Left ventricle myocardium superior (tissue), 1 donor: ENCODE data around the gene JDP2. TPM values are rescaled to one million over a fixed set of nuclear protein-coding genes. Genes with fewer than 3 reads are reported as not detected.
"Not testable (repeated sequence)": the region's sequence is repeated elsewhere in the genome, so short reads cannot be mapped to it uniquely, and the experiment has no call there.

Experiments
- ATAC-seq: fragments of 200-7000 bp; cut with Tn5 transposase; one replicate; pipeline ENCODE4 v1.9.1; 2020; ENCODE audit warnings: mild to moderate bottlenecking, moderate library complexity
- DNase-seq: peaks from one replicate; pipeline ENCODE4 v3.0.0-alpha.2; 2020
- intact Hi-C: fragments of 100-400 bp; cut with micrococcal nuclease; formaldehyde crosslinking; loops from one replicate; pipeline ENCODE4 v1.11.0; 2022
- total RNA-seq: library from RNA; stranded (reverse); fragmentation: NEBNext Ultra II Directional; extraction: Animal tissue kit (Norgen Biotek cat#: 25700); gene quantifications from one replicate; pipeline ENCODE4 v1.2.1, GENCODE V29; 2021
- donor health status: DM: no; HTN: yes; CAD: no; lungs with severe emphysema.

The JDP2 gene
- total RNA-seq, 1 donor from 2014 or later = 24.7 TPM

DNA sequence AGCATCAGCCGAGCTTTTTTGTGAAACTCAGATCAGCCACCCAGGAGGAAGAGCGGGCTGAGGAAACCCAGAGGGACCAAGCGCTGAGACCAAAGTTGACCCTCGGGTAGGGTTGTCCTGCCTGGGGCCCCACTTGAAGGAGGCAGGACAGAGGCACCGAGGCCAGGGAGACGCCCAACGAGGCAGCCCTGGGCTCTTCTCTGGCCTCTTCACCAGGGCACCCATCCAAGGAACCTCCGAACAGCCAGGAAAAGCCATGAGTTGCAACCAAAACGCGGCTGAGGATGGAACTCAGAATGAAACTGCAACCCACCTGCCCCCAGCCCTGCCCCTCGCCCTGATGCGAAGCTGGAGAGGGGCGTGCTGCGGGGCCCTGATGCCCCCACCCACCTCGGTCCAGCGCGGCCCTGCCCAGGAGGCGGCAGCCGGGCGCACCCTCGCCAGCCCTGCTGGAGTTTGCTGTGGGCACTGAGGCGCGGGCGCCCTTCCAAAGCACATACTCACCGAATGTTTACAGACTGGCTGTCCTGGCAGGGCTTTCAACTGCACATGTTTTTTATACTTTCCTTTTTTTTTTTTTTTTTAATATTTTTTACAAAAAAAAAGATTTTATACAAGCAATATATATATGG lies 41.9 kb downstream of the JDP2 start:
- intact Hi-C loops = no loop called here
- DNase-seq = no peak
- ATAC-seq = peak; percentile 10

DNA sequence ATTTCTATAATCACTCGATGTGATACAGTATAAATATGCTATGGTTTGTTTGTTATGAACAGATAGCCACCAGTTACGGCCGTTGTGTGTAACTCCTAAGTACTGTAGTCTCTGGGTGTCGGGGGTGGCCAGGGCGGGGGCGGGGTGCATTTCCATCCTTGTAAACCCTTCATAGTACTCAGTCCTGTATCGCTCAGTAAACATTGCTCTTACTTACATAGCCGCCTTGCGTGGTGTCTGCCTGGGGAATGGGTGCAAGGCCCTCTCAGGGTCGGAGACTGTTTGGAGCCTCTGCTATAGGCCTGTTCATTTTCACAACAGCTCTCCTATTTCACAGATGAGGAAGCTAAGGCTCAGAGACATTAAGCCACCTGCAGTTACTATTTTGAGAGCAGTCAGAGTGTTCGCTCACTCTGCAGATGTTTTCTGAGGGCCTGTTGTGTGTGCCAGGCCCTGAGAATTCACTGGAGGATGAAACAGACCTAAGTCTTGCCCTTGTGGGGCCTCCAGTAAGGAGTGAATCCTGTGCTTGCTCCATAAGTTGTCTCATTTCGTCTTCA lies 42.5 kb downstream of the JDP2 start:
- ATAC-seq = no peak
- DNase-seq = no peak
- intact Hi-C loops = no loop called here

DNA sequence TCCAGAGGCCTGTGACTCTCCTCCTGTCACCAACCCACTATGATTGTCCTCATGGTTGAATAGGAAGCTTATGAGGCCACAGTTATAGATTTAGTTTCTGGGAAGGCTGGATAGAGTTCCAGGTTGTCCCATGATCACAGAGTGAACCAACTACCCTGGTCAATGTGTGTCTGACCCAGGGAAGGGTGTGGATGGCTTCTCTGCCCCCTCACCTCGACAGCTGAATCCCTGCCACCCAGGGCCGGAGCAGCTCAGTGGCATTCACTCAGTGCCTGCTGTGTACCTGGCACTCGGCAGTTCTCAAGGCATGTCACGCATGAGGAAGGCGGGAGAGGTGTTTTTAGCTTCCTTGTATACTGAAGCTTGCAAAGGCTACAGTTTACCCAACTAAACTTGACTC lies 43.2 kb downstream of the JDP2 start:
- intact Hi-C loops = no loop called here
- no peak for ATAC-seq
- no peak for DNase-seq

DNA sequence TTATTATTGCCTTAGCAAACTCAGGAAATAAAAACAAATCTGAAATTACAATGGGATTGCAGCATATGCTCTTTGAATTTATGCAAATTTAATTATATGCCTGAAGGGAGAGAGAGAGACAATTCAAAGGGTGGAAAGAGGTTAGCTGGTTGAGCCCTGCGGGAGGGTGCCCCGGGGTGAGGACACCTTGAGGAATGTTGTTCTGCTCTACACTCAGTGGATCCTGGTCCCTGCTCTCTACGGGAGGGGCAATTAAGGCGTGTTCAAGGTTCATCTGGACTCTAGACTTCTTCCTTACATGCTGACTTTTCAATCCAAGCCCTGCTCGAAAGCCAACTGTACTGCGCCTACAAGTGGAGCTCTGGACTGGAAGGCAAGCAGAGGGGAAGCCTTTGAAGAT lies 46.3 kb downstream of the JDP2 start:
- DNase-seq, ATAC-seq, intact Hi-C loops: not testable (repeated sequence)

DNA sequence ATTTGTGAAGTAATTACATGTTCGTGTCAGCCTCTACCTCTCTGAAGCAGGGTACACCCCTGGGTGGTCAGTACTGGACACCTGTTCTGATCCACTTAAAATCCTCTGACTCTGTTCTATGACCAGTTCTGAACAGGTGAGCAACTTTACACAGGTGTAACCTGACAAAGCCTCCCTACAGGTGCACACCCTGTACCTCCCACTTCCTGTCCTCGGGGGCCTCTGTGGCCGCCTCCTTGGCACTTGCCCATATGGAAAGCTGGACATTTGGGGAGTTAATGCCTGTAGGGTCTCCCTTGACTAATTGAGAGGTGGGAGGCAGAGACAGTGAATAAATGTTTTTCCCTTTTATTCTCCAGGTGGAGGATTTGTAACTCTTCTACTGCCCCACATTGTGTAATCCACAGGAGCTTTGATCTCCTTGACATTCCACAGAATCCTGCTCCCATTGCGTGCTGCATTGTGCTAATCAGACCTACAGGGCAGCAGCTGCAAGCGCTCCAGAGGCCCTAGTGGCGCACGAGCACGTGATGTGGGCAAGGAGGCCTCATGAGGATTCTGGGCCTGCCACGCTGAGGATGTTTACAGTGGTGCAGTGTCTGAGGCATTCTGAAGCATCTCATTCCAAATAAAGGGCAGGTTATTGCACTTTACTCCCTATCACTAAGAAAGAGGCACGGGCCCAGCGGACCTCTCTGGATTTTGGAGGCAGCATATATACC lies 48.6 kb downstream of the JDP2 start:
- ATAC-seq (peak; percentile 74), DNase-seq (no peak)
- intact Hi-C loops = no loop called here

DNA sequence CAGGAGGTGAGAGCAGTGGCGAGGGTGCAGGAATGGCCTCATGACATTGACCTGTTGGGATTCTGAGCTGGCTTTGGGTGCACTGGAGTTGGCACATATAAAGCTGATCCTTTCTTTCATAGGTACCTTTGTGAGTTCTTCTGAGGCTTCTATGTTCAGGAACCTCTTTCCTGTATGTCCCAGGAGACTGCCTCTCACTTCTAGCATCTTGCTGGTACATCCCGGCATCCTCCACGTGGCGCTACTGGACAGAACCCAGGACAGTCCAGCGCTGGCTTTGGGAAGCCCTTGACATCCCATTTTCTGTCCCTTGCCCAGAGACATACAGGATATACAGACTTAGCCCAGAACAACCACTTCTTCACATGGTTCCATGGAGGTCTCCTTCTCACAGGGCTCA lies 50.1 kb downstream of the JDP2 start:
- ATAC-seq (no peak), DNase-seq (no peak)
- intact Hi-C loops = no loop called here

DNA sequence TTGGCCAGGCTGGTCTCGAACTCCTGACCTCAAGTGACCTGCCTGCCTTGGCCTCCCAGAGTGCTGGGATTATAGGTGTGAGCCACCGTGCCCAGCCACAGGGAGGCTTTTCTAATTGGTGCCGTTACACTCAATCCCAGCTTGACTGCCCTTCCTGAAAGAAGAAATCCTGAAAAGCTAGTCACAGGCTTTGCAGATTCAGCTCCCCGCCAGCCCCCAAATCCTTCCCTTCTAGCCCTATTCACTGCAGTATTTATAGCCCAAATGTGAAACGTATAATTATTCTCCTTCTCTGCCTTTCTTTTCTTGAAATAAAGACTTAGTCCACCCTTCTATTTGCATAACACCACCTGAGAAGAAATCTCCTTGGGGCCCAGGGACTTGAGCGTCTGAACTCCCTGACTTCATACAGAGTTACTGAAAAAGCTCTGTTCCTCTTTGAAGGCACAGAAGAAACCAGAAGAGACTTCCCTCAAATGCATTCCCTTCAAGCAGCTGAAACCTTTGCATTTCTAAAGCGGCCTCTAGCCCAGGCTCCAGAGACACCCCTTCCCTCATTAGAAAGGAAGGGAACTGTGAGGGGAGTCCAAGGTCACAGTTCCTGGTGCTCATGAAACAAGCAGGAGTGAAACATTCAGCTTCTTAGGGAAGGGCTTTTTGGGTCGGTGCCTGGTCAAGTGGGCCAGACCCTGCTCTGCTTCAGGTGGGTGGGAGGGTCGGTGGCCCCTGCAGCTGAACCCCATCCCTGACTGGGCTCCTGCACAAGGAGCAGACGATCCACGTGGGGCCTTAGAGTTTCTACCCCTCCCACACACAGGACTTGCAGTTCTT lies 52.2 kb downstream of the JDP2 start:
- no peak for DNase-seq
- intact Hi-C loops = loop anchor here (10.0 kb wide), 1 partner anchor 345 kb away; no protein-coding TSS in a partner anchor
- ATAC-seq = no peak

DNA sequence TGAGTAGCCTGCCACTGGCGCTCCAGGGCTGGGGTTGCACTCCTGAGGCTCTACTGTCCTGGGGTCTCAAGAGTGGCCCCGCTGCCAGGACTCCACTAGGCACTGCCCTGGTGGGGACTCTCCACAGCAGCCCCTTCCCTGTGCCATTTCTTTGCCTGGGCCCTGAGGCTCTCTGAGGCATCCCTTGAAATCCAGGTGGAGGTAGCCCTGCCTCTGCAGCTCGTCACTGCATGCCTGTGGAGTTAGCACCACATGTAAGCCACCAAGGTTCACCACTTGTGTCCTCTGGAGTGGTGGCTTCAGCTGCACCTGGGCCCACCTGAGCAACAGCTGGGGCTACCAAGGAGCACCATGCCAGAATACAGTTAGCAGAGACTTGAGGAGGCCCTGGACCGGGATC lies 54.5 kb downstream of the JDP2 start:
- no peak for DNase-seq
- intact Hi-C loops = loop anchor here (10.0 kb wide), 1 partner anchor 348 kb away; no protein-coding TSS in a partner anchor
- no peak for ATAC-seq

DNA sequence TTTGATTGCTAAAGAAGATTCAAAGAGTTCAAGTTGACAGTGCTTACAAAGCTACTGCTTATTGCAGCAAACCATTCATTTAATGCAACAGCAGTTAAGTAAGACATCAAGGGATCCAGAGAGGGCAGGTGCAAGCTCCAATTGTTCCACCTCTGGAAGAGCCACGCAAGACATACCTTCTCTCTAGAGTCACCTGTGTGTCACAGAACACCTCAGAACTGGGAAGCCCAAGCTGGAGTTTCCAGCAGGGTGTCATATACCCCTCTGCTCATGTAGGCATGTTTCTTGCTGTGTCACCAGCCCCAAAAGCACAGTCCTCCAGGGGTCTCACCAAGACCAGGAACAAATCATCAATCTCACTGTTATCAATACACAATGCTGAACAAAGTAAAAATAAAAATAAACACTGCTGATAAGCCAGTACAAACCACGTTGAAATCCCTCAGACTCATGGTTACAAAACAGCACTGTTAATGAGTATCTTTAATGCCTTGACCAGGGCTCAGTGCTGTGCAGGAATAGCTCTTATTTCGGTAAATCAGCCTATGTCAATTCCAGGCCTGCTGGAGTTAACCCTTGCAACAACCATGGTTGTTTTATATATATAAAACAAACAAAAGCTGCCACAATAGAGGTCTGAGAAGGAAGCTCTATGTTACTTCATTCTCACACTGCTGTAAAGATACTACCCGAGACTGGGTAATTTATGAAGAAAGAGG lies 57.0 kb downstream of the JDP2 start:
- no peak for ATAC-seq
- no peak for DNase-seq
- intact Hi-C loops = loop anchor here (5.0 to 10.0 kb wide), 2 partner anchors 173 to 350 kb away; no protein-coding TSS in a partner anchor

DNA sequence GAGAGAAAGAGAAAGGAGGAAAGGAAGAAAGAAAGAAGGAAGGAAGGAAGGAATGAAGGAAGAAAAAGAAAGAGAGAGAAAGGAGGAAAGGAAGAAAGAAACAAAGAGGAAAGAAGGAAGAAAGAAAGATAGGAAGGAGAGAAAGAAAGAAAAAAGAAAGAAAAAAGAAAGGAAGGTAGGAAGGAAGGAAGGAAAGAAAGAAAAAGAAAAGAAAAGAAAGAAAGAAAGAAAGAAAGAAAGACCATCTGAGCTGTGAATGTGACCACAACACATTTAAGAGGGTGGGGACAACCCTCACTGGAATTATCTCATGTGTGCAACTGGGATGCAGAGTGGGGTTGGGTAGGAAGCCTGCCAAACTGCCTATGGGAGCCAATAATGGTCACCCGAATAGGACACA lies 58.5 kb downstream of the JDP2 start:
- no peak for DNase-seq
- intact Hi-C loops = loop anchor here (5.0 to 10.0 kb wide), 2 partner anchors 174 to 352 kb away; no protein-coding TSS in a partner anchor
- no peak for ATAC-seq

DNA sequence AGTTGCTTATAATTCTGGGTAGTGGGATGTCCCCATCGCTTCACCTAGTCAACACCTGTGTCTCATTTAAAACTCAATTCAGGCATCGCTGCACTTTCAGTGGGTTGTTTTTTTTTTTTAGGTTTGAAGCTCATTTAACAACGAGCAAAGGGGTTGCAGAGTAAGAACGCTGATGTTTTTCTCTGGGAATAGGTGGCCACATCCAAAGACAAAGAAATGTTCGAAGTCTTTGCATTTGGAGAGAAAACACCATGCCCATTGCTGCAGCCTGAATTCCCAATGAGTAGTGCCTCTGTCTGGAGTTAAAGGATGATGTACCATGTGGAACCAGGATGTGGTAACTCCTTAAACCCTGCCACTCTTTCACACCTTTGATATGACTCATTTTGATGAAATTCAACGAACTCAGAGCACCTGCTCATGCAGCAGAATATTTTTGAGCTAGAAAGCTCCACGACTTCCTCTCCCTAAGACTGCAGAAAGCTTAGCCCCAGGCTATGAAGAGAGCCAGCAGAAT lies 59.4 kb downstream of the JDP2 start:
- DNase-seq = no peak
- intact Hi-C loops = loop anchor here (5.0 to 10.0 kb wide), 2 partner anchors 175 to 352 kb away; no protein-coding TSS in a partner anchor
- ATAC-seq = no peak

DNA sequence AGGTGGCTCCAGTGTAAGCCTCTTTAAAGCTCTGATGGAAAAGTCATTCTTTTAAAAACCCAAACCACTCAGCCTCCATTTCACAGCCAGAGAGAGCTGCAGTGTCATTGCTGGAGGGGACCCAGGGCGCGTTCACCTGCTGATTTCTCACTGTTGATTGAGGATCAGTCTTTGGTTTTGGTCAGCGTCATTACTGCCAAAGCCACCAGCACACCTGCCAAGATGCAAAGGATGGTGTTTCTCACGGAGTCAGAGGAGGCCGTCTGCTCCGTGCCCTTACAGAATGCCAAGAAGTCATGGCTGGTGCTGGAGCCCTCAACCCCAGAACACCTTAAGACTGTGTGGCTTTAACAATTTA lies 61.6 kb downstream of the JDP2 start:
- no peak for DNase-seq
- no peak for ATAC-seq
- intact Hi-C loops = loop anchor here (5.0 to 10.0 kb wide), 2 partner anchors 177 to 355 kb away; no protein-coding TSS in a partner anchor

DNA sequence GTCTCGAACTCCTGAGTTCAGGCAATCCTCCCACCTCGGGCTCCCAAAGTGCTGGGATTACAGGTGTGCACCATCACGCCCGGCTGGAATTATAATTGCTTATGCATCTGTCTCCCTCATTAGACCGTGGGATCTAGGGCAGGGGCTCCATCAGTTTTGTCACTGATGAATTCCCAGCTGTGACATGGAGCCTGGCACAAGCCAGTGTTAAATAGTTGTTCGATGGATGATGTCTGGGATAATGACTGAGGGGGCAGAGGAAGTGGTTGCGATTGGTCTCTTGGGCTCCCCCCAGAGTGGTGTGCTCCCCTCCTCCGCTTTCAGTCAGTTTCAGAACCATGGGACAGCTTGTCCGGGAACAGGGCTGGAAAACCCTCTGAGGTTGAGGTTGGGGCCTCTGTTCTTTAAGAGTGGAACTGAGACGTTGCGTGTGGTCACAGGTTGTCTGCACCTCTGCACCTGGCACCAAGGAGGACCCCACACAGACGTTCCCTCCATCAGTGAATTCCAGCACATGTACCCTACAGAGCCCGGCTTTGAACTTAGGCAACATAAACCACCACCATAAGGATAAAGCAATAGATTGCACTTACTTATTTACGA lies 63.7 kb downstream of the JDP2 start:
- intact Hi-C loops = no loop called here
- DNase-seq = no peak
- no peak for ATAC-seq

DNA sequence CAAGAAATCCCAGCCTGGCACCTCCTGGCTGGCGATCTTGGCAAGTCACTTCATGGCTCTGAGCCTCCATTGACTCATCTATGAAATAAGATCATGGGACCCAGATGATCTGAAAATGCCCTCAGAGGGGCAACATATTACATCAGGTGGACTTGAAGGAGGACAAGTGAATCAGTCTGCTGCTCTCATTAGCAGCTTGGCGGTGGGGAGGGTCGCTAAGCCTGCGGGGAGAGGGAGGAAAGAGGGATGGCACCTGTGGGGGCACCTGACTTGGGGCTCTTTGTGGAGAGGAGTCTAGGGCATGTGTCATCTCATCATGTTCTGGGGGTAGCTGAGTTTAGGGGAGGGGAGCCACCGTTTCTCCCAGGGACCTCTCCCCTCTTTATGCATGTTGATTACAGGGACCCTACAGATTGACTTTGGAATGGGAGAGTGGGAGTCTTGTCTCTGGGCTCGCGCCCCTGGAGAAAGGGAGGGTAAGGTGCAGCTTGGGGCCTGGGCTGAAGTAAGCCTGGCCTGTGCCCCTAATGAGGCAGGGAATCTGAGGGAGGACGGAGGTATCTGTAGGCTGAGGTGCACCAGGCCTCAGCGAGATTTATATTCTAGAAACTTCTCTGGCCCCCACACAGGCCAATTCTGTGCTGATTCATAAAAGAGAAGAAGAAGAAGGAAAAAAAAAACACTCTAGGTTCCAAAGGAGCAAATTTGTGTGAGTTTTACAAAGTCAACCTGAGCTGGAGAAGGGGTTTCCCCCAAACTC lies 65.2 kb downstream of the JDP2 start:
- ATAC-seq (no peak), DNase-seq (no peak)
- intact Hi-C loops = no loop called here

DNA sequence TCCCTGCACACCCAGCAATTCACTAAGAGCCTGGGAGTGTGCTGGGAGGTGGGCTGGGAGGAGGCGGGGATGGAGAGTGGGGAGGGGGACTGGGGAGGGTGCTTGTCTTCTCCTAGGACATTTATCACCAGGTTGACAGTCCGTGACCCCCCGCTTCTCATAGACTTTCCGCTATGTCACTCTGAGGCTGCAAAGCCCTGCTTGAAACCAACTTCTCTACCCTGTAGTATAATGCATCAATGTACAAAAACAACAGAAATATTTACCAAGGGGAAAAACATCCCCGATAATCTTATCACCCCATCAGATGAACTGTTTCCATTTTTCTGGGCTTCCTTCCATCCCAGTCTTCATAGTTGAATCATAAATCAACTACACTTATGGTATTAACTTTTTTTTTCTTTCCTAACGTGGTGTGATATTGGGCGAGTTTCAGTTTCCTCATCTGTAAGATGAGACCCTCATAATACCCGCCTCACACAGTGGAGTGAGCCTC lies 65.8 kb downstream of the JDP2 start:
- no peak for DNase-seq
- intact Hi-C loops = no loop called here
- no peak for ATAC-seq

DNA sequence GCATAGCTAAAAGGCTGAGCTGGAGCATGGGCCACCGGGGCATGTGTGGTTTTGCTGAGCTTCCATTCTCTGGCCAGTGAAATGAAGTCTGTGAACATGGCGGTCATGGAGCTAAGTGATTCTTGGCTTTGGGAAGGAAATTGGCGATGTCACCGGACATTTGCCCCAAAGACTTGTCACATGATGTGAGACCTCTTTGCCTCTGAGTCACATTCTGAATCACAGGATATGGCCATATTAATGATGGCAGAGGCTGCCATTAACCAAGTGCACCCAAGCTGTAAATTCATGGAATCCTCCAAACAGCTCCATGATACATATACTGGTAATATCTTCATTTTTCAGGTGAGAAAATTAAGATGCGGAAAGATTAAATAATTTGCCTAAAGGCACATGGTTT lies 67.1 kb downstream of the JDP2 start:
- DNase-seq = no peak
- no peak for ATAC-seq
- intact Hi-C loops = no loop called here

DNA sequence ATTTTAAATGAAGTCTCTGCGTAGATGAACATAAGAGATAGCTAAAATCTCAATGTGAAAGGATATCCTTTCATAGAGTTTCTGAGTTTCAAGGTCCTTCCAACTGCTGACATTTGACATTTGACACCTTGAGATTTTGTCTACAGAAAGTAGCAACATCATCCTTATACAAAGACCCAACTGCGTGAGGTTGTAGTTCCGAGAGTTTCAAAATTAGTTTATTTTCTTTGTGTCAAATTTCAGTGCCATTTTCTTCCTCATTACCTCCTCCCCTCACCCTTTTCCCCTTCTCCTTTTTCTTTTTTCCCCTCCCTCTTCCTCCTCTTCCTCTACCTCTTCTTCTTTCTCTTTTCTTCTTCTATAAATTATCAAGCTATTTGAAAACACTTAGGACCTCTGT lies 67.6 kb downstream of the JDP2 start:
- intact Hi-C loops = no loop called here
- no peak for ATAC-seq
- no peak for DNase-seq

DNA sequence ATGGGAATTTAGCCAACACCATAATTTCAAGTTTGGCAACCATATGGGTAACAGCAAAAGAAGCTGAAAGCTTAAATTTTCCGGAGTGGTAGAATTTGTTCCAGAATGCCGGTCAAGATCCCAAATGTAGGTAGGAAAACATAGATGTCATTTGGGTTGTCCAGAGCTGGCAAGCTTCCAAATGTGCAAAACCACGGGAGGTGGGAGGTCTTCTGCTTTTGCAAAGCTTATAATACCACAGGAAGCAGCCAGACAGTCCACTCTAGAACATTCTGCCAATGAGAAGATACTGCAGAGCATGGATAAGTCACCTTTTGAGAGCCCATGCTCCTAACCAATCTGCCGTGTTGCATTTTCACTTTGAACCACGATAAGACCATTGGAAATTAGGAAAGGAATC lies 68.1 kb downstream of the JDP2 start:
- intact Hi-C loops = no loop called here
- no peak for ATAC-seq
- DNase-seq = no peak
